Stimulated activated CD8-positive, alpha-beta memory T cell treated with anti-CD3 and anti-CD28 coated beads, Interleukin-4, amount 100 ng/mL, for 24 hours (primary cell): ENCODE measurements around the gene ZNF891.

Experiments
- DNase-seq: peaks from one replicate; pipeline ENCODE4 v3.0.0-alpha.2; 2020; ENCODE audit warnings: low read depth

Gene ZNF891

DNA sequence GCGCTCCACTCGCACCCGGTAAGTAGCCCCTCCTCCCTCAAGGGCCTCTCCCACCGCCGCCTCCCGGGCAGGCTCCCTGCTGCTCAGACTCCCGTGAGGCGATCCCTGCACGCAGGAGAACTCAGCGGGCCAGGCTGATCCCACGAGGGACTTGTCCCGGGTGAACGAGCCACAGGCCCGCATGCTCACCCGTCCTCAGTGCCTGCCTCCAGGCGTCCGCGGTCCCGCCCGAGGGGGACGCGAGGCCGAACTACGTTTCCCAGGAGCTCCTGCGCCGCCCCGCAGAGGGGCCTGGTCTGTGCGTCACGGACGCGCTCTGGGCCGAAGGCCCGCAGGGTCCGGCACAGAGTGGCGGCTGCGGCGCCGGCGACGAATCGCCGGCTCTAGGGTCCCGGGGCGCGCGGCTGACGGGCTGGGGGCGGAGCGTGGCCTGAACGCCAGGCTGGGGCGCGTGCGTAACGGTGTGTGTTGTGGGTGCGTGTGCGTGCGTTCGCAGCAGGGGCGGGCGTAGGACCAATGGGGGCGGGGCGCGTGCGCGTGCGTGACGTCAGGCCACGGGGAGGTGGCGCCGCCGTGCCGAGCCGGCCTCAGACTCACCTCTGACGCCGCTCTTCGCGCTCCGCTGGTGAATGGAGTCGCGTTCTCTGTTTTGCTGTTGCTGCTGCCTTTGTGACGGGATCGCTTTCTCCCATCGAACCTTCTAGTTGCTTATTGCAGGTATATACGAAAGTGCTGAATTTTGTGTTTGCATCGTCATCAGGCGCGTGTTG, at the start of gene ZNF891, which contains the start of gene ZNF10:
Gene ZNF891 (minus strand): TSS at position 237 of the 770 bp plus-strand sequence. CDS start 8,356 bp downstream, outside the sequence.
Gene ZNF10 (plus strand): TSS at position 590 of the 770 bp plus-strand sequence. CDS start 13,866 bp downstream, outside the sequence.
- DNase-seq, result peak; percentile 95

DNA sequence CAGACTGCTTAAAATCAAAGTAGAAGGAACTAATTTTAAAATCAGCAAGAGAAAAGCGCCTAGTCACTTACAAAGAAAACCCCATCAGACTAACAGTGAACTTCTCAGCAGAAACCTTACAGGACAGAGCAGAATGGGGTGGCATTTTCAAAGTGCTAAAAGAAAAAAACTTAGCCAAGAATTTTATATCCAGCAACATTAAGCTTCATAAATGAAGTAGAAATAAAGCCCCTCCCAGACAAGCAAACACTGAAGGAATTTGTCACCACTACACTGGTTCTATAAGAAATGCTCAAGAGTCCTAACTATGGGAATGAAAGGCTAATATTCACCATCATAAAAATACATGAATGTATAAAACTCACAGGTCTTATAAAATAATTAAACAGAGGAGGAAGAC, 44.8 kb upstream of the ZNF891 start:
- DNase-seq, result no peak

DNA sequence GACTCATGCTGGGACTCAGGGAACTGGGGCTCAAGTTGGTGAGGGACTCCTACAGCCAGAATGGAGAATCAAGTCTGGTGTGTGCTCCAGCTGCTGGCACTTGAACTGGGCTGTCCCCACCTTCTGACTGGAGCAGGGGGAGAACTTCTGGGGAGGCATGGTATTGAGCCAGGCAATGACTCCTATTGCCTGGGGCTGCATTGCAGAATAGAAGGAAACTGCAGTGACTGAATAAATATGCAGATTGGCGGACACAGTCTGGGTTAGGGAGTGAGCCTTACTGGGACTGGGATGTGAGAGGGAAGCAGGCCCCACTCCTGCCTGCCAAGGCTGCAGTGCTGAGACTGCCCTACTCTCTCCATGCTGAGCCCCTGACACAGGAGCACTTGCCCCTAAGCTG, 42.4 kb upstream of the ZNF891 start:
- DNase-seq, result no peak

DNA sequence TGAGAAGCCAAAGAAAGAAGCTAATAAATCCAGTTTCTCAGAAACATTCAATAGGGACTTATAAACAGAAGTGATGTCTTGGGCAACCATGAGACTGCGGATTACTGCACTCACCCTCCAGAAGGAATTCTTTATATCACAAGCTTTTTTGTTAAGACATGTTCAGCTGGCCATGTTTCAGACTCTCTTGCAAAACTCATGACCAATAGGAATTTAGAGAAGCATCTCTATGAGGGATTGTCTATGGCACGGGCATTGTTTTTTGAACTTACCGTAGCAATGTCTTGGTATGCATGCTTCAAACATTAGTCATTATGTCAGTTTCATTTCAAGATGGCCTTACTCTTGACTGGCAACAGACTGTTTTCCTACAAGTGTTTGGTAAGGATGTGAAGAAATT, 35.7 kb upstream of the ZNF891 start:
- DNase-seq, result no peak

DNA sequence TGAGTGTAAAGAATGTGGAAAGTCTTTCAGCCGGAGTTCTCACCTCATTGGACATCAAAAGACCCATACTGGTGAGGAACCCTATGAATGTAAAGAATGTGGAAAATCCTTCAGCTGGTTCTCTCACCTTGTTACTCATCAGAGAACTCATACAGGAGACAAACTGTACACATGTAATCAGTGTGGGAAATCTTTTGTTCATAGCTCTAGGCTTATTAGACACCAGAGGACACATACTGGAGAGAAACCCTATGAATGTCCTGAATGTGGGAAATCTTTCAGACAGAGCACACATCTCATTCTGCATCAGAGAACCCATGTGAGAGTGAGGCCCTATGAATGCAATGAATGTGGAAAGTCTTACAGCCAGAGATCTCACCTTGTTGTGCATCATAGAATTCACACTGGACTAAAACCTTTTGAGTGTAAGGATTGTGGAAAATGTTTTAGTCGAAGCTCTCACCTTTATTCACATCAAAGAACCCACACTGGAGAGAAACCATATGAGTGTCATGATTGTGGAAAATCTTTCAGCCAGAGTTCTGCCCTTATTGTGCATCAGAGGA, 26.1 kb upstream of the ZNF891 start:
- no peak for DNase-seq

DNA sequence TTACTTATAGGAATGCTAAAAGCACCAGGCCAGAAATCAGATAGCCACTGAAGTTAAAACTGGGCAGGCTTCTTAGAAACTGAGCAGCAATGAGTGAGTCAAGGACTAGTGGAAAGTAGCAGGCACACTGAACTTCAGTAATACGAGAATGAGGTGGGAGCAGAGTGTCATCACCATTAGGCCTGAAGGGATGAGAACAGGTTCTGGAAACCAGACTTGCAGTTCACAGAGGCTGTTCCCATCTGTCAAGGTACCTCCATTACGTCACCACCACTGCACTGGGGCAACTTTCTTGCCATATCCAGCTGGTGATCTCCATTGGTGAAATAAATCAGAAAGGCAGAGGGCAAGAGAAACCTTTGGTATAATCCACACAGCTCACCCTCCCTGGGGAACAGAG, 15.9 kb upstream of the ZNF891 start:
- DNase-seq, result no peak

DNA sequence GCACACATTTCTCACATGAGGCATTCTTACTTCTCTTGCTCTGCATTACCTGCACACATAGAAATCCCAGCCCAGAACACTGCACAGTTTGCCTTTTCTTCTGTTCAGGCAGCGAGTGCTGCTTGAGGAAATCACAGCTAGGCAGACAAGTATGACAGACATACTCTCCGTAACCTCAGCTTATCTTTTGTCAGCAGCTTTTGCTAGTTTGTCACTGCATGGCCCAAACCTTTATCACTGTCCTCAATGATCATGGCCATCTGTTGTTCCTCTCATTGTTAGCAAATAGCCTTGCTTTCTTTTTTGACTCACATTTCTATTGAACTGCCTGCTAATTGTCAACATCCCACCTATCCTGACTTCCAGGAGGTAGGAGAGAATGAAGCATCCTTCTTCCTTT, 5.7 kb upstream of the ZNF891 start:
- DNase-seq, result no peak

DNA sequence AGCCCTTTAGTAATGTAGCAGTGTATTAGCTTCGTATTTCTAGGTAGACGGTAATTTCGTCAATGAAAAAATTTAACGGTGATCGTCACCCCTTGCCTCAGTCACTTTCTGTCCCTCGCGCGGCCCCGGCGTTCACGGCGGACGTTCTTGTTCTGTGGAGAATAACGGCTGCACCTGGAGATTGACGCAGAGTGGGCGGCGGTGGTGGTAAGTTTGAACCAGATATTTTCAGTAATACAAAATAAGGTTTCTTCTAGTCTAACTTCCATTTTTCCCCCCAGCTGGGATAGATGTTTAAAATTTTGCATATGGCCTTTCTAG, 694 bp upstream of the ZNF891 start:
- peak; percentile 11 for DNase-seq

DNA sequence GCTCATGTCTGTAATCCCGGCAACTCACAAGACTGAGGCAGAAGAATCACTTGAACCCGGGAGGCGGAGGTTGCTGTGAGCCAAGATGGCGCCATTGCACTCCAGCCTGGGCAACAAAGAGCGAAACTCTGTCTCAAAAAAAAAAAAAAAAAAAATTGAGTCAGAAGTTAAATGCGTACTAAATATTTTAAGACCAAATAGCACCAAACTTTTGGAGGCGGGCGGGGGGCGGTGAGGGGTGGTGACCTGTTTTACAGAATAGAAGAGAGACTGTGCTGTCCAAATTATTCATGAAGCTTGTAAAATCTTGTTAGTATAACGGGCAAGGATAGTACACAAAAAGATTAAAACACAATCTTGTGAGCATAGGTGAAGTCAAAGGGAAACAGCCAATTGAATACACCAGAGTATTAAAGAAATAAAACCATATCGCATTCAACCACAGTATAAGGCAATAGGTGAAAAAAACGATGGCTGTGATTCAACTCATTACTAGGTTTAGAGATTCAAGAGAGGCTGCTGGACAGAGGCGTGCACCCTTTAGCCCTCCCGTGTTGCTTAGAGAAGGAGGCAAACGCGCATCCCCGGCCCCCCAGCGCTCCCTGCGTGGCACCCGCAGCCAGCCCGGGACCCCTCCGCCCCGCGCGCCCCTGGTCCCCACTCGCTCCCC, 571 bp downstream of the ZNF891 start:
- DNase-seq, result no peak

DNA sequence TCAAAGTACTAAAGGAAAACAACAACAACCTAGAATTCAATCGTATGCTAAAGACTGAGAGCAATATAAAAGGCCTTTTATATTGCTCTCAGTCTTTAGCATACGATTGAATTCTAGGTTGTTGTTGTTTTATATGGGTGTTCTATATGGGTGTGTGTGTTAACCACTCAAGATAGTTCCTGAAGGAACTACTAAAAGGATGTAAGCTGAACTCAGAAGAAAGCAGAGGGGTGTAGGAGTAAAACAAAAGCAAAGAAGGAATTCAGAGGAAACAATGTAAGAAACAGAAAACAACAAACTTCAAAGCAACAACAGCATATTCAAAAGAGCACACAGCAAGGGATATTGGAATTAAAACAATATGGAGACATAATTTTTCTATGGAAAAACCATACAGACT, 5.4 kb downstream of the ZNF891 start:
- no peak for DNase-seq

DNA sequence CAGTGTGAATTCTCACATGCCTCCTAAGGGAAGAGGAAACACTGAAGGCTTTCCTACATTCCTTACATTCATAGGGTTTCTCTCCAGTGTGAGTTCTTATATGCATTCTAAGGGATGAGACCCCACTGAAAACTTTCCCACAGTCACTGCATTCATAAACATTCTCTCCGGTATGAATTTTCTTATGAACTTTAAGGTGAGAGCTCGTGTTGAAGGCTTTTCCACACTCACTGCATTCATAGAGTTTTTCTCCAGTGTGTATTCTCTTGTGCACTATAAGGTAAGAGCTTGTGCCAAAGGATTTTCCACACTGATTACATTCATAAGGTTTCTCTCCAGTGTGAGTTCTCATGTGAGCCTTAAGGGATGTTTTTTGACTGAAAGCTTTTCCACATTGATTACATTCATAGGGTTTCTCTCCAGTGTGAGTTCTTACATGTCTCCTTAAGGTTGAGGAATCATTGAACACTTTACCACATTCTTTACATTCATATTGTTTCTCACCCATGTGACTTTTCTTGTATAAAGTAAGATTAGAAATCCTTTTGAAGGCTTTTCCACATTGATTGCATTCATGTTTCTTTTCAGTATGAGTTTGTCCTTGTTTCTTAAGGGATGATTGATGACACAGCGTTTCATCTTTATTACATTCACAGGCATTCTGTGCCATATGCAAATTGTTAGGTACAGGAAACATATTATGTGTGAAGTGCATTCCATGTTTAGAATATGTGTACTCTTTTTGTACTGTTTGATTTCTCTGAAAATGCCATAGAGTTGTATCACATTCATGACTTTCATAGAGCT, 9.5 kb downstream of the ZNF891 start:
- no peak for DNase-seq

DNA sequence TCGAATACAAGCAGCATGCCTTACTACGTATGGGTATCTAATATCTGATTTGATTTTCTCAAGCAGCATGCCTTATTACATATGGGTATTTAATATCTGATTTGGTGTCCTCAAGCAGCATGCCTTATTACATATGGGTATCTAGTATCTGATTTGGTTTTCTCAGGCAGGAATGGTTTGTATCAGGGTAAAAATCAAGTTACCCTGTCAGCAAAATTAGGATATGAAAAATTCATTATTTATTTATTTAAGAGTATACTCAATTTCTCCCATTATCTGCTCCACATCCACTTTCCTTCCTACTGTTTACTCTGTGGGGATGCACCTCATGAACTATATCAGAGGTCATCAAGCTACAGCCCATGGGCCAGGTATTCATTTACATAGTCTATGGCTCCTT, 21.9 kb downstream of the ZNF891 start:
- no peak for DNase-seq

DNA sequence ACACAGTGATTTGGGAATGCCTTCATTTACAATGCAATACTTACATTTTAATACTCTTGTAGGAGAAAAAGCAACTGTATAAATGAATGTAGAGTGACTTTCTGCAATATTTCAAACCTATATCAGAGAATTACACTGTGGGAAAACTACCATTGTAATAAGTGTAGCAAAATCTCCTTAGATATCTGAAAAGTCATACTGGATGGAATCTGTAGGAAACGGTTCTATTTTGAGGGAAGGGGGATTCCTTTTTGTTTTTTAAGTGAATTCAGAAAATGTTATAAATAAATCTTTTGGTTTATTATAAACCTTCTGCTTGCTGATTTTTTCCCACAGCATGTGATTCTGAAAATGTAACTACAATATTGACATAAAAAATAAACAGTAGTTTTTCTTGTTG, 23.0 kb downstream of the ZNF891 start:
- no peak for DNase-seq

DNA sequence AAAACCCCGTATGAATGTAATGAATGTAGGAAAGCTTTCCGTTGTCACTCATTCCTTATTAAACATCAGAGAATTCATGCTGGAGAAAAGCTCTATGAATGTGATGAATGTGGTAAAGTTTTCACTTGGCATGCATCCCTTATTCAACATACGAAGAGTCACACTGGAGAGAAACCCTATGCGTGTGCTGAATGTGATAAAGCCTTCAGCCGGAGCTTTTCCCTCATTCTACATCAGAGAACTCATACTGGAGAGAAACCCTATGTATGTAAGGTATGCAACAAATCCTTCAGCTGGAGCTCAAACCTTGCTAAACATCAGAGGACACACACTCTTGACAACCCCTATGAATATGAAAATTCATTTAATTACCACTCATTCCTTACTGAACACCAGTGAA, 23.8 kb downstream of the ZNF891 start:
- DNase-seq, result no peak

DNA sequence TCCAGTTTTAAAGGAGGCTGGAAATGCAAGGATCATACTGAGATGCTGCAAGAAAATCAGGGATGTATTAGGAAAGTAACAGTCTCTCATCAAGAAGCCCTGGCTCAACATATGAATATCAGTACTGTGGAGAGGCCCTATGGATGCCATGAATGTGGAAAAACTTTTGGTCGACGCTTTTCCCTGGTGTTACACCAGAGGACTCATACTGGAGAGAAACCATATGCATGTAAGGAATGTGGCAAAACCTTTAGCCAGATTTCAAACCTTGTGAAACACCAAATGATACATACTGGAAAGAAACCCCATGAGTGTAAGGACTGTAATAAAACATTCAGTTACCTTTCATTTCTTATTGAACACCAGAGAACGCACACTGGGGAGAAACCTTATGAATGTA, 24.5 kb downstream of the ZNF891 start:
- DNase-seq, result no peak

DNA sequence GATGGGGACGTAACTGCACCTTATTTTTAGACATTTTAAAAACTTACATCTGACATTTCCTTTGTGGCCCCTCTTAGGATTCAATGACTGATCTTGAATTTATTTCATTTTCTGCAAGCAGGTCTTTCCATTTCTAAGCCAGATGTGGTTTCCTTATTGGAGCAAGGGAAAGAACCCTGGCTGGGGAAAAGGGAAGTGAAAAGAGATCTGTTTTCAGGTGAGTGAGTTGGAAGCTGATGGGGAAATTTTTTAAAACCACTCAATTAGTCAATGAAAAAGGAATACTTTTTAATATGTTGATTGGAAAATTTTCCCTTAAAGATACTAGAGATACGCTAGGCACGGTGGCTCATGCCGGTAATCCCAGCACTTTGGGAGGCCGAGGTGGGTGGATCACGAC, 46.7 kb downstream of the ZNF891 start:
- DNase-seq, result no peak

DNA sequence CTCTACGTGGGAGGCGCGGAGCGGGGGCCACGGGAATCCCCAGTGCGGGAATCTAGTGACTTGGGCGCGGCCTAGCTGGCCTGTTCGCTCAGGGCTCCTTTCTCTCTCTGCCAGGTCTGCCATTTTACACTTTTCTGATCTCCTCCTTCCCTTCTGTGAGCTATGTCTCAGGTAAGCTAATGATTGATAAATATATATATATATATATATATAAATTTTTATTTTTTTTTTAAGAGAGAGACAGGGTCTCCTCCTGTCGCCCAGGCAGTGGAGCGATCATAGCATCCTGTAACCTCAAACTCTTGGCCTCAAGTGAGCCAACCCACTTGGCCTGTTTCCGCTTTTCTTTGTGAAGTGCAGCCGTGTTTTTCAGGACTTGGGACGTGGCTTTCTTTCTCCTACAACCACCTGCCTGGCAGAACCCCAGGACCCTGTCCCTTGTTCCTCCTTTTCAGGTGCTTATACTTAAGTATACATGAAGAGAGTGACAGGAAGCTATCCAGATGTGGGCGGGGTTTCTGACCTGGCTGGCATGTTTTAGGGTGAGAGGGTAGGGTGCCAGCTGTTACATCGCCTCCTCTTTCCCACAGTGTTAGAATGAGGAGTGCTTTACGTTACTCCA, 48.8 kb downstream of the ZNF891 start:
- no peak for DNase-seq

DNA sequence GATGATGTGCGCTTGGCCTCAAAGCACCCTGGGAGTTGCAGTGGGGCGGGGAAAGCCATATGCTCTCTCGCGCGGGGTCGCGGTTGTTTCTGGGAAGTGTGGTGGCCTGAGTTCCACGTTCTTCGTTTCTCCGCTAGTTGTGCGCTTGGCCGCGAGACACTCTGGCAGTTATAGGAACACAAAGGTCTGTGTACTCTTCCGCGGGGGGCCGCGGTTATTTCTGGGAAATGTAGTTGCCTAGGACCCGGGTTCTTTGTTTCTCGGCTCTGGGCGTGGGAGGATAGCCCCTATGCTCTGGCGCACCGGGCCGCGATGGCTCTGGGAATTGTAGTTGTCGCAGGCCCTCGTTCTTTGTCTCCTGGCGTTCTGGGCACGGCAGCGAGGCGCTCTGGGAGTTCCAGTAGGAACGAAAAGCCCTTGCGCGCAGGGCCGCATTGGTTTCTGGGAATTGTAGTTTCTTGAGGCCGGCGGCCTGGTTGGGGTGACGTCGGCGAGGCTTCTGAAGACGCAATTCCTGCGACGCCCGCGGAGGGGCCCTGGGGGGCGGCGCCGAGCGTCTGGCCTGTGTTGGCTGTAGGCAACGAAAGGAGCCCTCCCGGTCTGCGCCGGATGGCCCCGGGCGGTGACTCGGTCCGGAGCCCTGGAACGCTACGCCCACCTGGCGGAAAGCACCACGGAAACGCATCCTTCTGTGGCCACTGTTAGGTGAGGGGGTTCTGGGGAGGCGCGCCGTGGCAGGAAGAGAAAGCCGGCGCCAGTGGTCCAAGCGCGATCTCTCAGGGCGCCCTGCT, 49.5 kb downstream of the ZNF891 start, which contains the start of gene ZNF140:
Gene ZNF140 (plus strand): TSS at position 556 of the 791 bp plus-strand sequence. CDS start 398 bp downstream, outside the sequence.
- peak; percentile 91 for DNase-seq

DNA sequence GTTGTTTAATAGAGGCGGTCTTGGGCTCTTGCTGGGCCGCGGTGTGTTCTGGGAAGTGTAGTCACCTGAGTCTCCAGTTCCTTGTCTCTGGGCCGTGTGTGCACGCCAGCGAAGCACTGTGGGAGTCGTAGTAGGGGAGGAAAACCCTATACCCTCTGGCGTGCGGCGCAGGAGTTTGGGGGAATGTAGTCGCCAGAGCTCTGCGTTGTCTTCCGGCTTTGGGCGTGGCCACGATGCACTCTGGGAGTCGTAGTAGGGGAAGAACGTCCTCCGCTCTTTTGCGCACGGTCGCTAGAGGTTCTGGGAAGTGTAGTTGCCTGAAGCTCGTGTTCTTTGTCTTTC, 50.1 kb downstream of the ZNF891 start:
- peak; percentile 92 for DNase-seq

DNA sequence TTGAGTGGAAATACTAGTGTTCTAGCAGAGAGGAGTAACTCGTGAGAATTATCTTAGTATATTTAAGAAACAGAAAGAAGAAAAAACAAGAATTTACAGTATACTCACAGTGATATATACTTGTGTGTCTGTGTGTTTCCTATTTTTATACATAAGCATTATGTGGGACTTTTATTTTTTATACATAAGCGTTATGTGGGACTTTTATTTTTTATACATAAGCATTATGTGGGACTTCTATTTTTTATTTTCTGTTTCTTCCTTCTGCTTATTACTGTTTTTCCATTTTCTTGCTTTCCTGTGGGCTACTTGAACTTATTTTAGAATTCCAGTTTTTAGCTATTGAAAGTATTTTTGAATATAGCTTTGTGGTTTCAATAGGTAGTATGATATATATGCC, 56.2 kb downstream of the ZNF891 start:
- DNase-seq, result no peak

DNA sequence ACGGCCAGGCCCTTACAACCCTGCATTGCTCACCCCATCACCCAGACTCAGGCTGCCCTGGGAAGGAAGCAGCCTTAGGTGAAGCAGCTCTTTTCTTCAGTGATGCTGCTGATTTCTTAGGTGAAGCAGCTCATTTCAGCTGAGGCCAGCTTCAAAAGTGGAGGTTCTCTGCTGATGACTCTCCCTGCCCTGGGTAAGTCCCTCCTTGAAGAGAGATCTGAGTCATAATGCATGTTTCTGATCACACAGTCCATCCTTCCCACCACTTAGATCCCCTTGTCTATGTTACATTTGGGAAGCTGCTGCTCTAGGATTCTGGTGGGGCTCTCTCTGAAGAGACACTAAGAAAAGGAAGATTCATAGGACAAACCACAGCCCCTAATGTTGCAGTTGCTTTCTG, 66.5 kb downstream of the ZNF891 start:
- no peak for DNase-seq
